ENCODE results near the gene RANGRF.

The RANGRF gene

DNA sequence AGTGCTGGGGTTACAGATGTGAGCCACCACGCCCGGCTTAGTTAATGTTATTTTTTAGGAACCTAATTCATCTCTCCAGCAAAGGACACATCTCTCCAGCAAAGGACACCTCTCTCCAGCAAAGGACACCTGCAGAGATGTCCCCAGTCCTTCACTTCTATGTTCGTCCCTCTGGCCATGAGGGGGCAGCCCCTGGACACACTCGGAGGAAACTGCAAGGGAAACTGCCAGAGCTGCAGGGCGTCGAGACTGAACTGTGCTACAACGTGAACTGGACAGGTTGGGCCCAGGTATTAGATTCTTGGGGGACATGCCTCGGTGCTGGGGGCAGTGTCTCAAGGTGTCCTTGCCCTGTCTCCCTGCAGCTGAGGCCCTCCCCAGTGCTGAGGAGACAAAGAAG, 34.7 kb upstream of the RANGRF start:
- no peak for TF ChIP-seq EZH2phosphoT487 (IDR thresholded peaks at IDR 0.05; ENCODE audit: borderline replicate concordance, low read length)
- no peak for TF ChIP-seq CTCF (IDR thresholded peaks at IDR 0.05; ENCODE audit: low read depth, low read length, poor library complexity, severe bottlenecking)
- peaks cover 2% of the 10 kb centered on the region for H3F3A ChIP-seq (ENCODE audit: control insufficient read depth, insufficient read depth)
- H3K79me2 ChIP-seq (ENCODE audit: control insufficient read depth, low read length): peaks cover 49% of the 10 kb centered on the region
- H3K4me3 ChIP-seq (ENCODE audit: low read length): no peak overlapping the region
- H4K20me1 ChIP-seq (ENCODE audit: control insufficient read depth, insufficient read depth, low read depth, low read length): no peaks in the 10 kb centered on the region; the same call in 1 of the 2 replicates
- H3K27me3 ChIP-seq (ENCODE audit: control insufficient read depth, low read length): no peaks in the 10 kb centered on the region
- peaks cover 10% of the 10 kb centered on the region for H3K4me1 ChIP-seq (ENCODE audit: control insufficient read depth, low read length)
- peaks cover 62% of the 10 kb centered on the region for H3K36me3 ChIP-seq (ENCODE audit: control insufficient read depth, low read length)
- H3K4me2 ChIP-seq (ENCODE audit: low read length): no peak overlapping the region
- H3K27ac ChIP-seq (ENCODE audit: low read depth, low read length): no peak overlapping the region
- H3K9me3 ChIP-seq (ENCODE audit: control insufficient read depth, insufficient read depth, low read length): no peaks in the 10 kb centered on the region
- no peaks in the 10 kb centered on the region for H3K9me2 ChIP-seq (replicated peaks; ENCODE audit: control insufficient read depth, low read length)

DNA sequence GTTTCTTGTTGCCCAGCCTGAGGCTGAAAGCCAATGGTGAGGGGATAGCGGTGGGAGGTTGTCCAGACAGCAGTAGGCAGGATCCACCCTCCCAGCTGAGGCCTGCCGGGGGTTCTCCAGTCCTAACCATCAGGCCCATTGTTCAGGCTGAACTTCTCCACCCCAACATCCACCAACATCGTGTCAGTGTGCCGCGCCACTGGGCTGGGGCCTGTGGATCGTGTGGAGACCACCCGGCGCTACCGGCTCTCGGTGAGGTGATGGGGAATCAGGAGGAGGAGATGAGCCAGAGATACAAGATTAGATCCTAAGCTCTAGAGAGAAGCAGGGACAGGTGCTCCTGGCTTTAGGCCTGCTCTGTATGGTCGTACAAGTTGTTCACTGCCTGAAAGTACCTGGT, 33.6 kb upstream of the RANGRF start:
- Histone ChIP-seq H3K9me2 (replicated peaks; ENCODE audit: control insufficient read depth, low read length) (no peaks in the 10 kb centered on the region), H3K36me3 (ENCODE audit: control insufficient read depth, low read length) (peaks cover 60% of the 10 kb centered on the region), H3K4me3 (ENCODE audit: low read length) (no peak overlapping the region), H3K79me2 (ENCODE audit: control insufficient read depth, low read length) (peaks cover 39% of the 10 kb centered on the region), H4K20me1 (ENCODE audit: control insufficient read depth, insufficient read depth, low read depth, low read length) (no peaks in the 10 kb centered on the region; the same call in 1 of the 2 replicates), H3K4me1 (ENCODE audit: control insufficient read depth, low read length) (peaks cover 9% of the 10 kb centered on the region), H3K4me2 (ENCODE audit: low read length) (no peak overlapping the region), H3F3A (ENCODE audit: control insufficient read depth, insufficient read depth) (no peaks in the 10 kb centered on the region), H3K27me3 (ENCODE audit: control insufficient read depth, low read length) (no peaks in the 10 kb centered on the region), H3K27ac (ENCODE audit: low read depth, low read length) (no peak overlapping the region), H3K9me3 (ENCODE audit: control insufficient read depth, insufficient read depth, low read length) (no peaks in the 10 kb centered on the region)
- no peak for TF ChIP-seq EZH2phosphoT487 (IDR thresholded peaks at IDR 0.05; ENCODE audit: borderline replicate concordance, low read length)
- TF ChIP-seq CTCF (IDR thresholded peaks at IDR 0.05; ENCODE audit: low read depth, low read length, poor library complexity, severe bottlenecking): no peak

DNA sequence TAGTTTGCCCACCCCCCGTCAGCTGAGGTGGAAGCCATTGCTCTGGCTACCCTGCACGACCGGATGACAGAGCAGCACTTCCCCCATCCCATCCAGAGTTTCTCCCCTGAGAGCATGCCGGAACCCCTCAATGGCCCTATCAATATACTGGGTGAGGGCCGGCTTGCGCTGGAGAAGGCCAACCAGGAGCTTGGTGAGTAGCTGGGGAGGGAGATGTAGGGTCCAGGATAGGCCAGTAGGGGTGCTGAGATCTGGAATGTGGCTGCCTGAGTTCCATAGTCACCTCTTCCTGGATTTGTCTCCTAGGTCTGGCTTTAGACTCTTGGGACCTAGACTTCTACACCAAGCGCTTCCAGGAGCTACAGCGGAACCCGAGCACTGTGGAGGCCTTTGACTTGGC, 33.0 kb upstream of the RANGRF start:
- Histone ChIP-seq H3K79me2 (ENCODE audit: control insufficient read depth, low read length) (peaks cover 32% of the 10 kb centered on the region), H3F3A (ENCODE audit: control insufficient read depth, insufficient read depth) (no peaks in the 10 kb centered on the region), H3K4me1 (ENCODE audit: control insufficient read depth, low read length) (peaks cover 3% of the 10 kb centered on the region), H3K9me3 (ENCODE audit: control insufficient read depth, insufficient read depth, low read length) (no peaks in the 10 kb centered on the region), H3K27ac (ENCODE audit: low read depth, low read length) (no peak overlapping the region), H3K36me3 (ENCODE audit: control insufficient read depth, low read length) (peaks cover 66% of the 10 kb centered on the region), H4K20me1 (ENCODE audit: control insufficient read depth, insufficient read depth, low read depth, low read length) (no peaks in the 10 kb centered on the region; the same call in 1 of the 2 replicates), H3K4me2 (ENCODE audit: low read length) (no peak overlapping the region), H3K4me3 (ENCODE audit: low read length) (no peak overlapping the region), H3K27me3 (ENCODE audit: control insufficient read depth, low read length) (no peaks in the 10 kb centered on the region), H3K9me2 (replicated peaks; ENCODE audit: control insufficient read depth, low read length) (no peaks in the 10 kb centered on the region)
- TF ChIP-seq EZH2phosphoT487 (IDR thresholded peaks at IDR 0.05; ENCODE audit: borderline replicate concordance, low read length) (no peak), CTCF (IDR thresholded peaks at IDR 0.05; ENCODE audit: low read depth, low read length, poor library complexity, severe bottlenecking) (no peak)
